K562 (cell line): Measurements from ENCODE around the gene NAPA. TPM values are rescaled to one million over a fixed set of nuclear protein-coding genes. Genes with fewer than 3 reads are reported as not detected.

Experiments
- ATAC-seq: fragments of 200-7000 bp; cut with Tn5 transposase; 3 replicates; pipeline ENCODE4 v1.9.1; 2020; ENCODE audit warnings: moderate library complexity
- BruUV-seq: library from RNA; stranded (reverse); fragments of 400-500 nt; replicated peaks from 2 replicates; lab custom pipeline; 2021; lab: Mats Ljungman, UMichigan
- CTCF ChIA-PET: fragments of 300-600 bp; formaldehyde crosslinking; extraction: SDS; loops from one replicate; lab custom pipeline; 2021; ENCODE audit warnings: low intra/inter-chr PET ratio; lab: Yijun Ruan, JAX
- POLR2A ChIA-PET: fragments of 300-600, 350-650 bp; sonication (Branson Sonifier 250); formaldehyde crosslinking; extraction: SDS; loops from one replicate; lab custom pipeline; 2021; ENCODE audit warnings: antibody characterized with exemption, inconsistent platforms; lab: Yijun Ruan, JAX
- DNase-seq, 4 experiments: peaks; one replicate each; pipeline versions ENCODE4 v3.0.0 to v3.0.0-alpha.2; 2011 to 2018; ENCODE audit warnings: low spot score in 3 of 4, mixed read lengths in 3 of 4; ENCODE audit errors: extremely low read depth in 1 of 4
- FAIRE-seq: peaks from 2 replicates; lab custom pipeline; 2011; peaks lifted over from hg19 to GRCh38; lab: Jason Lieb, UNC
- H2AFZ ChIP-seq: 2 replicates; pipeline ENCODE4 v1.6.0; 2011; ENCODE audit warnings: low read depth, low read length, control low read depth, inconsistent platforms
- H3K27ac ChIP-seq: fragments of 200-600 bp; 3 replicates; pipeline ENCODE4 v1.8.0; 2011; ENCODE audit warnings: low read depth, mild to moderate bottlenecking, control low read depth, inconsistent platforms, low read length, moderate library complexity, mixed read lengths; ENCODE audit errors: extremely low read depth
- H3K27me3 ChIP-seq, 2 experiments: fragments of 300-600 bp in 1 of 2; 2 replicates in 1 of 2; 3 replicates in 1 of 2; pipeline versions ENCODE4 v1.6.0 to v1.8.0; 2011; ENCODE audit warnings: inconsistent platforms in 2 of 2, low read length in 2 of 2, mild to moderate bottlenecking in 1 of 2, mixed read lengths in 1 of 2, moderate library complexity in 1 of 2; ENCODE audit not compliant: control insufficient read depth in 2 of 2, insufficient read depth in 2 of 2
- H3K36me3 ChIP-seq: fragments of 300-600 bp; 3 replicates; pipeline ENCODE4 v1.8.0; 2011; ENCODE audit warnings: mild to moderate bottlenecking, low read length, inconsistent platforms; ENCODE audit not compliant: control insufficient read depth, insufficient read depth
- H3K4me1 ChIP-seq, 2 experiments: fragments of 200-600 bp in 1 of 2; replicated peaks in 1 of 2; 2 replicates in 1 of 2; 3 replicates in 1 of 2; pipeline versions ENCODE4 v1.5.1 to v1.8.0; 2011; ENCODE audit warnings: inconsistent platforms in 2 of 2, low read length in 2 of 2, mild to moderate bottlenecking in 1 of 2, mixed read lengths in 1 of 2, moderate library complexity in 1 of 2; ENCODE audit not compliant: control insufficient read depth in 2 of 2, insufficient read depth in 2 of 2
- H3K4me2 ChIP-seq: 2 replicates; pipeline ENCODE4 v1.6.1; 2011; ENCODE audit warnings: low read length, control low read depth, inconsistent platforms, mixed read lengths; ENCODE audit not compliant: insufficient read depth
- H3K4me3 ChIP-seq: fragments of 200-600 bp; sonication (generic), shearing (Covaris generic); 2 replicates; pipeline ENCODE4 v1.5.1; 2016; ENCODE audit warnings: control low read depth, inconsistent platforms
- H3K79me2 ChIP-seq: fragments of 200-600 bp; 3 replicates; pipeline ENCODE4 v1.8.0; 2011; ENCODE audit warnings: low read length, inconsistent platforms; ENCODE audit not compliant: control insufficient read depth, insufficient read depth
- H3K9ac ChIP-seq, 2 experiments: 2 replicates each; pipeline versions ENCODE4 v1.6.0 to v1.6.1; 2011; ENCODE audit warnings: low read depth in 2 of 2, low read length in 2 of 2, control low read depth in 1 of 2, inconsistent platforms in 1 of 2, mild to moderate bottlenecking in 1 of 2, mixed read lengths in 1 of 2; ENCODE audit not compliant: insufficient read depth in 1 of 2
- H3K9me1 ChIP-seq: one replicate; pipeline ENCODE4 v1.6.0; 2011; ENCODE audit warnings: inconsistent platforms, mild to moderate bottlenecking, low read length, moderate library complexity; ENCODE audit not compliant: control insufficient read depth, insufficient read depth
- H3K9me3 ChIP-seq: replicated peaks from 2 replicates; pipeline ENCODE4 v1.5.1; 2011; ENCODE audit warnings: low read depth, low read length, inconsistent platforms; ENCODE audit not compliant: control insufficient read depth, insufficient read depth
- H4K20me1 ChIP-seq: replicated peaks from 2 replicates; pipeline ENCODE4 v1.6.1; 2011; ENCODE audit warnings: low read length, inconsistent platforms, mixed read lengths; ENCODE audit not compliant: control insufficient read depth, insufficient read depth
- RCOR1 ChIP-seq, 2 experiments: IDR thresholded peaks; 2 replicates each; pipeline ENCODE4 v1.6.1; 2012; ENCODE audit warnings: low read depth in 2 of 2, low read length in 2 of 2, borderline replicate concordance in 1 of 2, improper control_type of control experiment in 1 of 2
- SREBF1 ChIP-seq: fragments of 150-350 bp; IDR thresholded peaks from 2 replicates; pipeline ENCODE4 v1.6.1; 2014; ENCODE audit warnings: antibody characterized with exemption, low read depth, low read length, borderline replicate concordance
- WHSC1 ChIP-seq: IDR thresholded peaks from one replicate; pipeline ENCODE4 v1.6.1; 2012; ENCODE audit warnings: low read length, control low read depth, inconsistent platforms
- WGBS: fragments of 100-300 bp; shearing (Covaris generic); methylation state at CpG from one replicate; pipeline ENCODE4 v1.1.6; 2016; ENCODE audit warnings: low coverage, mixed read lengths; ENCODE audit not compliant: insufficient coverage; ENCODE audit errors: missing lambda C conversion rate; 5-methylcytosine and 5-hydroxymethylcytosine counted together
- in situ Hi-C: fragments of 300-500 bp; cut with MboI; formaldehyde crosslinking; loops from 4 replicates; pipeline ENCODE4 v1.15.0; 2018; ENCODE audit warnings: inconsistent platforms, mixed read lengths
- intact Hi-C: fragments of 100-400 bp; cut with micrococcal nuclease; formaldehyde crosslinking; loops from 2 replicates; pipeline ENCODE4 v1.14.2; 2022
- polyA plus RNA-seq, 8 experiments: library from polyadenylated mRNA; depleted of rRNA in 4 of 8; stranded (reverse) in 5 of 8; unstranded in 3 of 8; fragments of >200 nt; fragmentation: Nextera tagmentation in 2 of 8; fragmentation: Illumina TruSeq in 1 of 8; extraction: Ambion mirVana in 2 of 8; extraction: Trizol in 1 of 8; gene quantifications; 2 replicates each; pipeline versions ENCODE4 v1.2.1 to v1.2.3, GENCODE V29; 2011 to 2014; ENCODE audit warnings: inconsistent platforms in 1 of 8, missing spikeins in 1 of 8
- total RNA-seq, 7 experiments: library from RNA; depleted of rRNA in 6 of 7; stranded (reverse); fragments of >200 nt in 6 of 7; fragmentation: Illumina TruSeq in 2 of 7; extraction: Trizol in 2 of 7; gene quantifications; 2 replicates each; pipeline versions ENCODE4 v1.2.1 to v1.2.3, GENCODE V29; 2011 to 2021; ENCODE audit warnings: low replicate concordance in 1 of 7
- TF ChIP-seq, protein P1 (sequence below): fragments of 250-450 bp; sonication (Bioruptor Pico); IDR thresholded peaks from 2 replicates; pipeline ENCODE4 v1.8.0; 2022; ENCODE audit warnings: inconsistent platforms
- TF ChIP-seq, protein P2 (sequence below): fragments of 450-650 bp; IDR thresholded peaks from 2 replicates; pipeline ENCODE4 v1.6.1; 2014; ENCODE audit warnings: low read depth, mild to moderate bottlenecking, moderate library complexity, borderline replicate concordance

NAPA gene
- total and polyA plus RNA-seq, 9 of the 15 experiments (the other 6 are each of a cell fraction or from before 2014, with no cell fraction given), result 5.4 to 98.6 (median 77.5) TPM

DNA sequence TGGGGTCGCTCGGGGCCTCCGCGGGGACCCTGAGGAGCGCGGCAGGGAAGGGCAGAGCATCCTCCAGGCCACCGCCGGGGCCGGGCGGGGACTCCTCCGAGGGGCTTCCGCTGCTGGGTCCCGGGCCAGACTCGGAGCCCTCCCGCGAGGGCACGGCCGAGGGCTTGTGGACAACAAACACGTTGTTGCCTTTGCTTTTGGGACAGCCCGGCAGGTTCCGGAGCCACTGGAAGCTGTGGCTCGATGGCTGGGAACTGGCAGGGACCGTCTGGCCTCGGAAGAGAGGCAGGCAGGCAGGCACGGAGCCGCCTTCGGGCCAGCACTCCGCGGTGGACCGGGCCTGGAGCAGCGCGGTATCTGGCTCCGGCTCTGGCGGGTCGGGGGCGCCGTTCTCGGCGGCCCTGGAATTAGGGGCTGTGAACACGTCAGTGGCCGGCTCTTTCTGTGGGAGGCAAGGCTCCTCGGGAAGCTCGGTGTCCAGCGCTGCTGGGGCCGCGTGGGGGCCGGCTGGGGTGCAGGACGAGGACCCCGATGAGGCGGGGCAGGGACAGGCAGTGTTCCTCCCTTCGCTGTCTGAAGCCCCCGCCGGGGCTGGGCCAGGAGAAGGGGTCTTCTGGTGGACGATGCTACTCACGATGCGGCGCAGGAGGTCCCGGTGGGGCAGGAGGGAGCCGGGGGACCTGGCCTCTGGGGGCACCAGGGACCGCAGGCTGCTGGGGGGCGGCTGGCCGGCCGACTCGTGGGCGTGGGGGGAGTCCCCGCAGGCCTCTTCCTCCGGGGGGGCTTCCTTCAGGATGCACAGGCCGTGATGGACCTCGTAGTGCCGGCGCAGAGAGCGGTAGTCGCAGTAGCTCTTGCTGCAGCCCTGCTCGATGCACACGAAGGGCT lies 30.4 kb upstream of the NAPA start:
- no peak for DNase-seq
- no peak for TF ChIP-seq RCOR1 (IDR thresholded peaks at IDR 0.05; ENCODE audit: borderline replicate concordance in 1 of 2, low read depth in 2 of 2, low read length in 2 of 2)
- no peak for TF ChIP-seq WHSC1
- TF ChIP-seq, protein P1, sequence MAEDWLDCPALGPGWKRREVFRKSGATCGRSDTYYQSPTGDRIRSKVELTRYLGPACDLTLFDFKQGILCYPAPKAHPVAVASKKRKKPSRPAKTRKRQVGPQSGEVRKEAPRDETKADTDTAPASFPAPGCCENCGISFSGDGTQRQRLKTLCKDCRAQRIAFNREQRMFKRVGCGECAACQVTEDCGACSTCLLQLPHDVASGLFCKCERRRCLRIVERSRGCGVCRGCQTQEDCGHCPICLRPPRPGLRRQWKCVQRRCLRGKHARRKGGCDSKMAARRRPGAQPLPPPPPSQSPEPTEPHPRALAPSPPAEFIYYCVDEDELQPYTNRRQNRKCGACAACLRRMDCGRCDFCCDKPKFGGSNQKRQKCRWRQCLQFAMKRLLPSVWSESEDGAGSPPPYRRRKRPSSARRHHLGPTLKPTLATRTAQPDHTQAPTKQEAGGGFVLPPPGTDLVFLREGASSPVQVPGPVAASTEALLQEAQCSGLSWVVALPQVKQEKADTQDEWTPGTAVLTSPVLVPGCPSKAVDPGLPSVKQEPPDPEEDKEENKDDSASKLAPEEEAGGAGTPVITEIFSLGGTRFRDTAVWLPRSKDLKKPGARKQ (CRISPR knock-in tag), result no peak
- TF ChIP-seq SREBF1, result no peak
- TF ChIP-seq, protein P2, sequence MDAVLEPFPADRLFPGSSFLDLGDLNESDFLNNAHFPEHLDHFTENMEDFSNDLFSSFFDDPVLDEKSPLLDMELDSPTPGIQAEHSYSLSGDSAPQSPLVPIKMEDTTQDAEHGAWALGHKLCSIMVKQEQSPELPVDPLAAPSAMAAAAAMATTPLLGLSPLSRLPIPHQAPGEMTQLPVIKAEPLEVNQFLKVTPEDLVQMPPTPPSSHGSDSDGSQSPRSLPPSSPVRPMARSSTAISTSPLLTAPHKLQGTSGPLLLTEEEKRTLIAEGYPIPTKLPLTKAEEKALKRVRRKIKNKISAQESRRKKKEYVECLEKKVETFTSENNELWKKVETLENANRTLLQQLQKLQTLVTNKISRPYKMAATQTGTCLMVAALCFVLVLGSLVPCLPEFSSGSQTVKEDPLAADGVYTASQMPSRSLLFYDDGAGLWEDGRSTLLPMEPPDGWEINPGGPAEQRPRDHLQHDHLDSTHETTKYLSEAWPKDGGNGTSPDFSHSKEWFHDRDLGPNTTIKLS, result no peak
- H3K4me2 ChIP-seq, result no peak overlapping the region
- H3K4me3 ChIP-seq, result no peak overlapping the region
- H3K9me3 ChIP-seq, result no peaks in the 10 kb centered on the region
- CTCF ChIA-PET, result no interaction called here
- H3K9ac ChIP-seq, result peak overlapping the region in 1 of 2 experiments; percentile 4; a peak in 1 of 4 replicates
- POLR2A ChIA-PET, result interaction anchor here (0.6 kb wide), 1 partner anchor 158 kb away, joined by 3 read pairs; no protein-coding TSS in a partner anchor
- no peak overlapping the region for H2AFZ ChIP-seq
- in situ Hi-C loops, result no loop called here
- intact Hi-C loops, result no loop called here
- H3K36me3 ChIP-seq, result no peaks in the 10 kb centered on the region
- ATAC-seq, result no peak; the same call in 2 of the 3 replicates
- no peaks in the 10 kb centered on the region for H3K9me1 ChIP-seq
- H3K27ac ChIP-seq, result no peak overlapping the region
- BruUV-seq, result no TSS peak
- H4K20me1 ChIP-seq, result no peaks in the 10 kb centered on the region
- peaks cover 0 to 20% of the 10 kb centered on the region in 2 experiments; a peak in 3 of 5 replicates for H3K4me1 ChIP-seq
- no peak for FAIRE-seq
- peaks cover 18 to 28% of the 10 kb centered on the region in 2 experiments for H3K27me3 ChIP-seq
- no peaks in the 10 kb centered on the region for H3K79me2 ChIP-seq
- WGBS, result 25% methylated on average over 57 of the region's 75 CpGs
